PC-3 (cell line): ENCODE results near the gene ARHGEF28. TPM values are rescaled to one million over a fixed set of nuclear protein-coding genes. Genes with fewer than 3 reads are reported as not detected.

Experiments
- ATAC-seq: fragments of 200-7000 bp; cut with Tn5 transposase; 2 replicates; pipeline ENCODE4 v1.9.1; 2020; ENCODE audit warnings: mild to moderate bottlenecking, moderate library complexity
- BruUV-seq: library from RNA; stranded (reverse); fragments of 400-500 nt; replicated peaks from 2 replicates; lab custom pipeline; 2021; lab: Mats Ljungman, UMichigan
- CTCF ChIA-PET: fragments of 300-600 bp; sonication (Branson Sonifier 250); formaldehyde crosslinking; loops from one replicate; lab custom pipeline; 2022; ENCODE audit warnings: antibody characterized with exemption; lab: Charles Lee
- POLR2A ChIA-PET: fragments of 300-600 bp; sonication (Branson Sonifier 250); formaldehyde crosslinking; loops from one replicate; lab custom pipeline; 2022; ENCODE audit warnings: antibody characterized with exemption; ENCODE audit not compliant: unreplicated experiment; lab: Charles Lee
- DNase-seq: peaks from one replicate; pipeline ENCODE4 v3.0.0-alpha.2; 2015
- H2AFZ ChIP-seq: fragments of 300-600 bp; sonication (generic); 2 replicates; pipeline ENCODE4 v1.6.0; 2016; ENCODE audit warnings: antibody characterized with exemption, low read length
- H3F3A ChIP-seq: fragments of 300-600 bp; sonication (generic); one replicate; pipeline ENCODE4 v1.6.0; 2017; ENCODE audit warnings: antibody characterized with exemption, low read length, control low read depth, mild to moderate bottlenecking; ENCODE audit not compliant: unreplicated experiment
- H3K27ac ChIP-seq: fragments of 300-600 bp; sonication (generic); 2 replicates; pipeline ENCODE4 v1.5.1; 2016; ENCODE audit warnings: mild to moderate bottlenecking, low read length
- H3K27me3 ChIP-seq: fragments of 300-600 bp; sonication (generic); 2 replicates; pipeline ENCODE4 v1.6.1; 2016; ENCODE audit warnings: low read length, mixed read lengths
- H3K36me3 ChIP-seq: fragments of 300-600 bp; sonication (generic); 2 replicates; pipeline ENCODE4 v1.6.1; 2016; ENCODE audit warnings: low read depth, mixed run types, low read length, mixed read lengths
- H3K4me1 ChIP-seq: fragments of 300-600 bp; sonication (generic); 2 replicates; pipeline ENCODE4 v1.5.1; 2016; ENCODE audit warnings: low read length; ENCODE audit not compliant: insufficient read depth
- H3K4me2 ChIP-seq: fragments of 300-600 bp; sonication (generic); 2 replicates; pipeline ENCODE4 v1.6.0; 2016; ENCODE audit warnings: low read length
- H3K4me3 ChIP-seq: fragments of 300-600 bp; sonication (generic); 2 replicates; pipeline ENCODE4 v1.5.1; 2016; ENCODE audit warnings: mild to moderate bottlenecking, low read length, mixed read lengths
- H3K79me2 ChIP-seq: fragments of 300-600 bp; sonication (generic); 2 replicates; pipeline ENCODE4 v1.6.1; 2017; ENCODE audit warnings: low read length, mixed read lengths
- H3K9ac ChIP-seq: fragments of 300-600 bp; sonication (generic); 2 replicates; pipeline ENCODE4 v1.6.0; 2016; ENCODE audit warnings: mild to moderate bottlenecking, low read length
- H3K9me2 ChIP-seq: fragments of 300-600 bp; sonication (generic); replicated peaks from 2 replicates; pipeline ENCODE4 v1.6.1; 2016; ENCODE audit warnings: mixed run types, low read length, mixed read lengths
- H3K9me3 ChIP-seq: fragments of 300-600 bp; sonication (generic); 2 replicates; pipeline ENCODE4 v1.6.1; 2016; ENCODE audit warnings: low read length, mixed read lengths
- H4K20me1 ChIP-seq: fragments of 300-600 bp; sonication (generic); 2 replicates; pipeline ENCODE4 v1.6.1; 2016; ENCODE audit warnings: low read length, mixed read lengths
- CTCF ChIP-seq: fragments of 300-600 bp; sonication (generic); conservative IDR thresholded peaks from 2 replicates; pipeline ENCODE4 v1.5.1; 2017; ENCODE audit warnings: antibody characterized with exemption, low read depth, mild to moderate bottlenecking, low read length
- EZH2 ChIP-seq: fragments of 300-600 bp; sonication (generic); IDR thresholded peaks from one replicate; pipeline ENCODE4 v1.6.1; 2017; ENCODE audit warnings: antibody characterized with exemption, mild to moderate bottlenecking, low read length; ENCODE audit not compliant: unreplicated experiment
- EZH2phosphoT487 ChIP-seq: fragments of 300-600 bp; sonication (generic); IDR thresholded peaks from 2 replicates; pipeline ENCODE4 v1.6.1; 2018; ENCODE audit warnings: mild to moderate bottlenecking, antibody characterized with exemption, low read length, borderline replicate concordance
- intact Hi-C: fragments of 100-400 bp; cut with micrococcal nuclease; formaldehyde crosslinking; loops from 2 replicates; pipeline ENCODE4 v1.9.0; 2023
- total RNA-seq: library from RNA; depleted of rRNA; stranded (reverse); fragments of >200 nt; gene quantifications from 2 replicates; pipeline ENCODE4 v1.2.3, GENCODE V29; 2014; rRNA removed

Gene ARHGEF28
- total RNA-seq, 1 experiment from 2014 or later, result 24.2 TPM

GRCh38 chr5:73986729-73987128 is 360.7 kb downstream of the ARHGEF28 start:
- H3F3A ChIP-seq, result no peaks in the 10 kb centered on the region
- CTCF ChIA-PET, result no interaction called here
- no peak overlapping the region for H3K4me3 ChIP-seq

GRCh38 chr5:73987915-73988314 is 361.9 kb downstream of the ARHGEF28 start:
- Histone ChIP-seq H3K9me2 (no peaks in the 10 kb centered on the region), H3K9me3 (no peaks in the 10 kb centered on the region), H3K27ac (no peak overlapping the region), H3K4me3 (no peak overlapping the region), H3K79me2 (no peaks in the 10 kb centered on the region), H3K4me2 (no peak overlapping the region), H3K4me1 (no peaks in the 10 kb centered on the region), H2AFZ (no peak overlapping the region), H3K36me3 (no peaks in the 10 kb centered on the region), H3F3A (no peaks in the 10 kb centered on the region), H4K20me1 (no peaks in the 10 kb centered on the region), H3K9ac (no peak overlapping the region), H3K27me3 (no peaks in the 10 kb centered on the region)
- no peak for DNase-seq
- CTCF ChIA-PET, result no interaction called here
- no peak for ATAC-seq
- no TSS peak for BruUV-seq
- POLR2A ChIA-PET, result no interaction called here
- TF ChIP-seq EZH2, result no peak
- no peak for TF ChIP-seq EZH2phosphoT487
- TF ChIP-seq CTCF, result no peak
- intact Hi-C loops, result loop anchor here (5.0 kb wide), 1 partner anchor 69 kb away; no protein-coding TSS in a partner anchor

More at GRCh38 chr5:73986729-73987128, 360.7 kb downstream of the ARHGEF28 start:
- Histone ChIP-seq H3K79me2 (no peaks in the 10 kb centered on the region), H3K36me3 (no peaks in the 10 kb centered on the region), H4K20me1 (no peaks in the 10 kb centered on the region), H3K4me1 (no peaks in the 10 kb centered on the region), H3K9ac (no peak overlapping the region), H2AFZ (no peak overlapping the region), H3K4me2 (no peak overlapping the region), H3K27ac (no peak overlapping the region), H3K9me2 (no peaks in the 10 kb centered on the region), H3K9me3 (no peaks in the 10 kb centered on the region), H3K27me3 (no peaks in the 10 kb centered on the region)
- TF ChIP-seq EZH2 (no peak), CTCF (no peak), EZH2phosphoT487 (no peak)
- no TSS peak for BruUV-seq
- POLR2A ChIA-PET, result no interaction called here
- no peak for DNase-seq
- intact Hi-C loops, result loop anchor here (5.0 kb wide), 1 partner anchor 71 kb away; no protein-coding TSS in a partner anchor
- no peak for ATAC-seq

GRCh38 chr5:73989956-73990355 is 364.0 kb downstream of the ARHGEF28 start:
- ATAC-seq, result no peak
- Histone ChIP-seq H3K4me3 (no peak overlapping the region), H3K9me2 (no peaks in the 10 kb centered on the region), H3K9me3 (no peaks in the 10 kb centered on the region), H3K4me1 (no peaks in the 10 kb centered on the region), H3K36me3 (no peaks in the 10 kb centered on the region), H3K4me2 (no peak overlapping the region), H3K9ac (no peak overlapping the region), H3K79me2 (no peaks in the 10 kb centered on the region), H3K27me3 (no peaks in the 10 kb centered on the region), H3K27ac (no peak overlapping the region), H3F3A (no peaks in the 10 kb centered on the region), H2AFZ (no peak overlapping the region), H4K20me1 (no peaks in the 10 kb centered on the region)
- intact Hi-C loops, result loop anchor here (5.0 kb wide), 1 partner anchor 67 kb away; no protein-coding TSS in a partner anchor
- BruUV-seq, result no TSS peak
- no peak for DNase-seq
- ChIA-PET CTCF (no interaction called here), POLR2A (no interaction called here)
- no peak for TF ChIP-seq CTCF
- TF ChIP-seq EZH2phosphoT487, result no peak
- no peak for TF ChIP-seq EZH2

Other genes starting within 250 kb of the ARHGEF28 start
- 10.3 and 12.8 TPM in 2 replicates for gene FOXD1, start 177.4 kb upstream of the ARHGEF28 start, total RNA-seq
- gene BTF3, start 127.8 kb upstream of the ARHGEF28 start, total RNA-seq, result 249 and 291 TPM in 2 replicates
- gene ANKRA2, start 60.6 kb upstream of the ARHGEF28 start, total RNA-seq, result 3.2 and 4.4 TPM in 2 replicates
- 20.9 and 27.6 TPM in 2 replicates for gene UTP15, start 60.5 kb upstream of the ARHGEF28 start, total RNA-seq